ENCODE measurements around the gene SPAG9. TPM values are rescaled to one million over a fixed set of nuclear protein-coding genes. Genes with fewer than 3 reads are reported as not detected.

SPAG9 gene
- total and polyA plus RNA-seq, 2 donors (not counting 1 experiment from before 2014, with no cell fraction given): 8.6 to 64.1 TPM

DNA sequence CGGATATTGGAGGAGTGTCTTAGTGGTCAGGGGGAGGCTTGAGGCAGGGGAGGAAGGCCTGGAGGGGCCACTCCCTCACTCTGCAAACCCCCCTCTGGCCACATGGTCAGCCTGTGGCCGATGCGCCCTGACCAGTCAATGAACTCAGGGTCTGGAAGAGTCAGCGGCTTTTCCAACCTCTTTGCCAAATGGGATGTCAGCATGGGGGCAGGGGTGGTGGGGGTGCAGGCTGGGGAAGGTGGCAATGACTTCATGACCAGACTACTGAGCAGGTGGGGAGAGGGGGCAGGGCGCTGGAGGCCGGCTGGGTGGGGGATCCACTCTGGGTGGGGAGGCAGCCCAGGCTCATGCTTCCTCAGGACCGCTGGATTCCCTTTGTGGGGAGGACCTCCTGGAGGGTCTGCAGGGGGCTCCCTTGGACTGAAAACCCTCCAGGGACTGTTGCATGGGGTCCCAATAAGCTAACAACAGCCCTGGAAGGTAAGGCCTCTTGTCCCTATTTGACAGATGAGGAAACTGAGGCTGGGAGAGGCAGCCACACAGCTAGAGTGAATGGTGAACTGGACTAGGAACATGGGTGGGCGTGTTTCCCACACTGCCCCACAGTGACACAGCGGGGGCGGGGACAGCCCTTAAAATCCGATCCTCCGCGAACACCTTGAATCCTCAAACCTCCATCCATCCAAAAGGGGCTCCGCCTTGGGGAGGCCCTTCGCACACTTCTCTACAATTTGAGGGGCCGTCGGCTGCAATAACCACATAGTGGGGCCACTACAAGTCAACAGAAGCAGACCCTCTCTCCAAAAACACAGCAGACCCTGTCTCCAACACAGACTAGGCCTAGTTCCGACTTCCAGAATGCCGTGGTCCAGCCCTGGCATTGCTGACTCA lies 173.5 kb downstream of the SPAG9 start:
- Mint-ChIP-seq H3K4me3 (no peak overlapping the region), H3K9me3 (ENCODE audit: insufficient read depth) (no peaks in the 10 kb centered on the region), H3K27ac (no peak overlapping the region), H3K27me3 (peaks cover 15% of the 10 kb centered on the region), H3K4me1 (peaks cover 14% of the 10 kb centered on the region)
- ChIA-PET POLR2A (no interaction called here), CTCF (interaction anchor here (2.8 to 13.9 kb wide), 2 partner anchors 95 to 96 kb away, joined by 8 to 400 read pairs; no protein-coding TSS in a partner anchor)
- Histone ChIP-seq H4K20me1 (ENCODE audit: control insufficient read depth, insufficient read depth, low read length, poor library complexity, severe bottlenecking) (no peaks in the 10 kb centered on the region), H3K4me1 (ENCODE audit: control insufficient read depth in 2 of 2, insufficient read depth in 2 of 2, low read length in 2 of 2) (peaks cover 15 to 23% of the 10 kb centered on the region in 2 donors), H3K36me3 (replicated peaks in 1 of 2; ENCODE audit: control extremely low read depth in 1 of 2, control insufficient read depth in 1 of 2, extremely low read depth in 1 of 2, insufficient read depth in 2 of 2, low read length in 1 of 2) (no peaks in the 10 kb centered on the region), H3K9me3 (ENCODE audit: control extremely low read depth in 1 of 3, control insufficient read depth in 2 of 3, insufficient read depth in 1 of 3, low read length in 2 of 3) (no peaks in the 10 kb centered on the region), H3K27ac (ENCODE audit: low read length in 2 of 2) (no peak overlapping the region), H2AFZ (ENCODE audit: insufficient read depth, low read depth, low read length, poor library complexity, severe bottlenecking) (no peak overlapping the region), H3K27me3 (replicated peaks in 1 of 4; ENCODE audit: control extremely low read depth in 1 of 4, control insufficient read depth in 3 of 4, insufficient read depth in 4 of 4, low read length in 3 of 4) (peaks cover 0 to 25% (median 7%) of the 10 kb centered on the region in 4 experiments), H3K79me2 (ENCODE audit: control insufficient read depth, insufficient read depth, low read length) (no peaks in the 10 kb centered on the region), H3K4me2 (replicated peaks; ENCODE audit: low read depth, low read length, poor library complexity, severe bottlenecking) (no peak overlapping the region), H3K9ac (ENCODE audit: low read length) (no peak overlapping the region), H3K4me3 (ENCODE audit: control extremely low read depth in 1 of 5, extremely low read depth in 1 of 5, insufficient read depth in 1 of 5, low read depth in 2 of 5, low read length in 4 of 5) (no peak overlapping the region)
- DNase-seq (no peak), ATAC-seq (ENCODE audit: low read depth) (no peak)
- 93% methylated on average over 15 of the region's 19 CpGs for WGBS (ENCODE audit: insufficient coverage)
- intact Hi-C loops (cut with micrococcal nuclease): no loop called here
- no peak for TF ChIP-seq EZH2 (IDR thresholded peaks at IDR 0.05; ENCODE audit: borderline replicate concordance, insufficient read depth, low read depth, low read length, poor library complexity, severe bottlenecking)
- TF ChIP-seq, protein P1, sequence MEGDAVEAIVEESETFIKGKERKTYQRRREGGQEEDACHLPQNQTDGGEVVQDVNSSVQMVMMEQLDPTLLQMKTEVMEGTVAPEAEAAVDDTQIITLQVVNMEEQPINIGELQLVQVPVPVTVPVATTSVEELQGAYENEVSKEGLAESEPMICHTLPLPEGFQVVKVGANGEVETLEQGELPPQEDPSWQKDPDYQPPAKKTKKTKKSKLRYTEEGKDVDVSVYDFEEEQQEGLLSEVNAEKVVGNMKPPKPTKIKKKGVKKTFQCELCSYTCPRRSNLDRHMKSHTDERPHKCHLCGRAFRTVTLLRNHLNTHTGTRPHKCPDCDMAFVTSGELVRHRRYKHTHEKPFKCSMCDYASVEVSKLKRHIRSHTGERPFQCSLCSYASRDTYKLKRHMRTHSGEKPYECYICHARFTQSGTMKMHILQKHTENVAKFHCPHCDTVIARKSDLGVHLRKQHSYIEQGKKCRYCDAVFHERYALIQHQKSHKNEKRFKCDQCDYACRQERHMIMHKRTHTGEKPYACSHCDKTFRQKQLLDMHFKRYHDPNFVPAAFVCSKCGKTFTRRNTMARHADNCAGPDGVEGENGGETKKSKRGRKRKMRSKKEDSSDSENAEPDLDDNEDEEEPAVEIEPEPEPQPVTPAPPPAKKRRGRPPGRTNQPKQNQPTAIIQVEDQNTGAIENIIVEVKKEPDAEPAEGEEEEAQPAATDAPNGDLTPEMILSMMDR (IDR thresholded peaks at IDR 0.05): no peak

Data from B cell (primary cell).